ENCODE data around the gene PITPNC1.
A peak's percentile ranks its signal among the peaks of the same experiment; 100 is the strongest.

PITPNC1 gene

GRCh38 chr17:67435786-67436185 lies 58.7 kb downstream of the PITPNC1 start:
- DNase-seq, result no peak

- no peak for DNase-seq
Measured at GRCh38 chr17:67436233-67436632, 59.2 kb downstream of the PITPNC1 start.

GRCh38 chr17:67438667-67439066 lies 61.6 kb downstream of the PITPNC1 start:
- DNase-seq, result no peak

GRCh38 chr17:67439269-67439668 lies 62.2 kb downstream of the PITPNC1 start:
- DNase-seq, result no peak

GRCh38 chr17:67440277-67441051 lies 63.4 kb downstream of the PITPNC1 start:
- peak; percentile 56 for DNase-seq

GRCh38 chr17:67441052-67441895 lies 64.2 kb downstream of the PITPNC1 start:
- DNase-seq, result peak; percentile 81

- no peak for DNase-seq
Measured at GRCh38 chr17:67441896-67442219, 64.8 kb downstream of the PITPNC1 start.

- no peak for DNase-seq
Measured at GRCh38 chr17:67442787-67443624, 65.9 kb downstream of the PITPNC1 start.

GRCh38 chr17:67443931-67444595 lies 67.0 kb downstream of the PITPNC1 start:
- no peak for DNase-seq

GRCh38 chr17:67448449-67448848 lies 71.4 kb downstream of the PITPNC1 start:
- no peak for DNase-seq

- no peak for DNase-seq
Measured at GRCh38 chr17:67449065-67449464, 72.0 kb downstream of the PITPNC1 start.

- DNase-seq, result no peak
Measured at GRCh38 chr17:67449845-67450755, 73.0 kb downstream of the PITPNC1 start.

GRCh38 chr17:67452681-67453554 lies 75.8 kb downstream of the PITPNC1 start:
- DNase-seq, result no peak

- DNase-seq, result no peak
Measured at GRCh38 chr17:67456103-67456502, 79.0 kb downstream of the PITPNC1 start.

GRCh38 chr17:67456889-67457288 lies 79.8 kb downstream of the PITPNC1 start:
- DNase-seq, result no peak

GRCh38 chr17:67458203-67458602 lies 81.1 kb downstream of the PITPNC1 start:
- no peak for DNase-seq

GRCh38 chr17:67459985-67460384 lies 82.9 kb downstream of the PITPNC1 start:
- no peak for DNase-seq

- DNase-seq, result no peak
Measured at GRCh38 chr17:67461228-67461780, 84.2 kb downstream of the PITPNC1 start.

- no peak for DNase-seq
Measured at GRCh38 chr17:67461876-67462275, 84.8 kb downstream of the PITPNC1 start.

GRCh38 chr17:67466251-67466796 lies 89.2 kb downstream of the PITPNC1 start:
- no peak for DNase-seq
